HUES48 (cell line): ENCODE results near the gene PLXNA1.

Experiments
- H3K27ac ChIP-seq: one replicate; pipeline ENCODE4 v1.7.0; 2013; ENCODE audit warnings: low read depth, low read length, inconsistent platforms
- H3K27me3 ChIP-seq: 2 replicates; pipeline ENCODE4 v1.6.1; 2013; ENCODE audit warnings: mild to moderate bottlenecking, low read length; ENCODE audit not compliant: control insufficient read depth, insufficient read depth
- H3K36me3 ChIP-seq: 2 replicates; pipeline ENCODE4 v1.6.1; 2013; ENCODE audit warnings: low read length; ENCODE audit not compliant: control insufficient read depth, insufficient read depth
- H3K4me1 ChIP-seq: 2 replicates; pipeline ENCODE4 v1.6.1; 2013; ENCODE audit warnings: mild to moderate bottlenecking, low read length; ENCODE audit not compliant: control insufficient read depth, insufficient read depth
- H3K4me3 ChIP-seq: 2 replicates; pipeline ENCODE4 v1.5.1; 2013; ENCODE audit warnings: mild to moderate bottlenecking, low read depth, low read length
- H3K9ac ChIP-seq: 2 replicates; pipeline ENCODE4 v1.6.1; 2013; ENCODE audit warnings: mild to moderate bottlenecking, low read depth, low read length, moderate library complexity
- H3K9me3 ChIP-seq: 2 replicates; pipeline ENCODE4 v1.6.1; 2013; ENCODE audit warnings: low read length; ENCODE audit not compliant: control insufficient read depth, insufficient read depth

Gene PLXNA1

DNA sequence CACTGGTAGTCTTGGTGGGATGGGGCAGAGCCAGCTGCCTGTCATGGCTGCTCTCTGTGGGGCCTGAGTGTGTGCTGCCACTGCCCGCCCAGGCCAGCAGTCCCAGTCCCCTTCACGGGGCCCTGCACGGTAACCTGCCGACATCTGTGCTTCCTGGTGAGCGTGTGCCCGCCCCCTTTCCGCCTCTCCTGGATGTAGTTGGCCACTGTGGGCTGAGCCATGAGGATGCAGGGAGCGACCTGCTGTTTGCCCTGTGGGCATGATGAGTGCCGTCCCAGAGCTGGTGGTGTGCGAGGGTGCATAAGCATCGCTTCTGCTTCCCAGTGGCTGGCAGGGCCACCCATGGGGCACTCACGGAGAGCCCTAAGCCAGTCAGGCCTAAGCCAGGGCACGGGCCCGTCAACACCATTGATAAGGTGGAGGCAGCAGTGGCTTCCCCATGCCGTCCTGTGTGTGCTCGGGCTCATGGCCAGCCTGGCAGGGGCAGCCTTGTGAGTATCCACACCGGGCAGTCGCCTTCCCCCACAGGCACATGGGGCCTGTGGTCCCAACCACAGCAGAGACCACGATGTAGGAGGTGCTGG is 14.6 kb downstream of the PLXNA1 start:
- Histone ChIP-seq H3K4me1 (peaks cover 11% of the 10 kb centered on the region), H3K4me3 (no peak overlapping the region), H3K27me3 (no peaks in the 10 kb centered on the region), H3K9ac (no peak overlapping the region), H3K9me3 (no peaks in the 10 kb centered on the region), H3K27ac (no peak overlapping the region), H3K36me3 (peaks cover 16% of the 10 kb centered on the region; the same call in 1 of the 2 replicates)

DNA sequence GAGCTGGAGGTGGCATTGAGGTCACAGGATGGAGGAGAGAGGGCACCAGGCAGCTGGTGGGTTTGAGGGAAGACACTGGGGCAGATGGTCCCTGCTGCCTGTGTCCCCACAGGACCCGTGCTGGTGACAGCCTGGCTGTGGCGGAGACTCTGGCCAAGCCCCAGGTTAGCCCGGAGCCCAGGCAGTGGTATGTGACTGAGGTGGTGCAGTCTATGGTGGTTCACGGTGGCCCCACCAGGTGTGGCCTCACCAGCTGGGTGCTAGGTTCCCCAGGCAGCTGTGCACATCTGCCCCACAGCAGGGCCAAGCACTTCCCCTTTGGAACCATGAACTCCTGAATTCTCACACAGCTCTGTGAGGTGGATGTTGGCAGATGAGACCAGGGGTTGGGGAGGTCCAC is 15.4 kb downstream of the PLXNA1 start:
- H3K27ac ChIP-seq = no peak overlapping the region
- peaks cover 18% of the 10 kb centered on the region; the same call in 1 of the 2 replicates for H3K36me3 ChIP-seq
- H3K27me3 ChIP-seq = no peaks in the 10 kb centered on the region
- H3K4me1 ChIP-seq = peaks cover 13% of the 10 kb centered on the region
- H3K9ac ChIP-seq = peak overlapping the region; percentile 28; the same call in 1 of the 2 replicates
- H3K9me3 ChIP-seq = no peaks in the 10 kb centered on the region
- H3K4me3 ChIP-seq = no peak overlapping the region

DNA sequence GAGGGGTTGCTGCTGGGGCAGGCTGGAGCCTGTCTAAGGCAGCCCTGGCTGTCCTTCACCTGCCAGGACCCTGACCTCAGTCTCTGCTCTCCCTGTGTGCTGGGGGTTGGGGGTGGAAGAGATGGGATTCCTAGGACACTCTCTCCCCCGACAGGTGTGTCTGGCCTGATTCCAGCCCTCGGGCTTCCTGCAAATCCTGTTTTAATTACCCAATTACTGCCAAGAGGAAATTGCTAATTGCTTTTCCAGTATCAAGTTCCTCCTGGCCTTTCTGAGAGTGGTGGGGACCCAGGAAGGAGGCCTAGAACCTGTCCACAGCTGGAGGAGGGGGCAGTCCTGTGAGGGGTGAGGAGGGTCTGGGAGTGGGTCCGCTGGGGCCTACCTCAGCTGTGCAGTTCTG is 15.8 kb downstream of the PLXNA1 start:
- no peak overlapping the region for H3K27ac ChIP-seq
- H3K9me3 ChIP-seq = no peaks in the 10 kb centered on the region
- H3K9ac ChIP-seq = no peak overlapping the region
- H3K27me3 ChIP-seq = no peaks in the 10 kb centered on the region
- no peak overlapping the region for H3K4me3 ChIP-seq
- peaks cover 22% of the 10 kb centered on the region for H3K36me3 ChIP-seq
- peaks cover 13% of the 10 kb centered on the region for H3K4me1 ChIP-seq

DNA sequence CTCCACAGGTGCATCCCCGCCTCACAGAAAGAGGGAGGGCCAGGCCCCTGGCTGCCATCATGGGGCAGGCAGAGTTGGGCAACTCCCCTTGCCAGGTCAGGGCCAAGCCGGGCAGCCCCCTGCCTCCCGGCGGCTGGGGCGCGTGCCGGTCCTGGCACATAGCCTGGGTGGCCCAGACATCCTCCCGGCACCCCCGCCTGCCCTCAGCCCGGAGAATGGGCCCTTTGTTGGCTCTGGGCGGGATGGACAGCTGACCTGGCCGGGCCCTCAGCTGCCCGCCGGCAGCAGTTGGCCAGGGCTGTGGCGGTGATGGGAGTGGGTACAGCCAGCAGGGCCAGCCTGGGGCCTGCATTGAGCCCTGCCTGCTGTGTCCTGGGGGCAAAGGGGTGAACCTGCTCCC is 16.5 kb downstream of the PLXNA1 start:
- Histone ChIP-seq H3K9me3 (no peaks in the 10 kb centered on the region), H3K27ac (no peak overlapping the region), H3K4me1 (peaks cover 13% of the 10 kb centered on the region), H3K27me3 (no peaks in the 10 kb centered on the region), H3K4me3 (no peak overlapping the region), H3K36me3 (peaks cover 26% of the 10 kb centered on the region), H3K9ac (no peak overlapping the region)

DNA sequence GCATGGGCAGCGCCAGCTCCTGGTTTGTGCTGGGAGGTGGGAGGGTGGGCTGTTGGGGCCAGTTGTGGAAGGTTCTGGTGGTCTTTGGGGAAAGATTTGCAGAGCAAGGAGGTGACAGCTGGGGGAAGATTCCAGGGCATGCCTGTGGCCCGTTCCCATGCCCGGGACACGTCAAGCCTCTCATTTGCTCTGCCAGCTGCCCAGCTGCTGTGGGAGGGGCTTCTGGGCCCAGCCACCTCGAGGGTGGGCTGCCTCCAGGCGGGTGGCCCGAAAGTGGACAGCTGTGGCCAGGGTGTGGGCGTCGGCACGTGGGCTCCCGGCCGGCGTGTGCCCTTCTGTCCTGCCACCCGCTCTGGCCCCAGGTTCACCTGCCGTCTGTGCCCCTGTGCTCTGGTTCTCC is 17.2 kb downstream of the PLXNA1 start:
- Histone ChIP-seq H3K36me3 (peaks cover 30% of the 10 kb centered on the region), H3K27me3 (no peaks in the 10 kb centered on the region), H3K4me1 (peaks cover 13% of the 10 kb centered on the region), H3K9me3 (no peaks in the 10 kb centered on the region), H3K27ac (no peak overlapping the region), H3K4me3 (no peak overlapping the region), H3K9ac (no peak overlapping the region)

DNA sequence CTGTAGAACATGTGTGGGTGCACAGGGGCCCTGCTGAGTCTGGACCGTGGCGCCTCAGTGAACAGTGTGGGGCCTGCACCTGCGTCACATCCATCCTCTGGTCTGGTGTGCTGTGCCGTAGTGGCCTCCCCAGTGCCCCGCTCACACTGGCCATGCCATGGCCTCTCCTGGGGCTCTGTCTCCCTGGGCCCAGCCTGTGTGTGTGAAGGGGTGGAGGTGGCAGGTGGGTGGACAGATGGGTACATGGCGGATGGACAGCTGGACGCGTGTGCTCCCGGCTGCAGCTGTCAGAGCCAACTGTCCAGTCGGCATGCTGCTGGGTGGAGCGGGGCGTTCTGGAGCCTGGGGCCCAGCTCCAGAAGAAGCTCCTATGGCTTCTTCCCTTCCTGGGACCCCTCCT is 17.8 kb downstream of the PLXNA1 start:
- H3K36me3 ChIP-seq = peaks cover 27% of the 10 kb centered on the region
- H3K4me1 ChIP-seq = peaks cover 13% of the 10 kb centered on the region
- H3K9ac ChIP-seq = no peak overlapping the region
- H3K9me3 ChIP-seq = no peaks in the 10 kb centered on the region
- no peak overlapping the region for H3K4me3 ChIP-seq
- H3K27ac ChIP-seq = no peak overlapping the region
- no peaks in the 10 kb centered on the region for H3K27me3 ChIP-seq

DNA sequence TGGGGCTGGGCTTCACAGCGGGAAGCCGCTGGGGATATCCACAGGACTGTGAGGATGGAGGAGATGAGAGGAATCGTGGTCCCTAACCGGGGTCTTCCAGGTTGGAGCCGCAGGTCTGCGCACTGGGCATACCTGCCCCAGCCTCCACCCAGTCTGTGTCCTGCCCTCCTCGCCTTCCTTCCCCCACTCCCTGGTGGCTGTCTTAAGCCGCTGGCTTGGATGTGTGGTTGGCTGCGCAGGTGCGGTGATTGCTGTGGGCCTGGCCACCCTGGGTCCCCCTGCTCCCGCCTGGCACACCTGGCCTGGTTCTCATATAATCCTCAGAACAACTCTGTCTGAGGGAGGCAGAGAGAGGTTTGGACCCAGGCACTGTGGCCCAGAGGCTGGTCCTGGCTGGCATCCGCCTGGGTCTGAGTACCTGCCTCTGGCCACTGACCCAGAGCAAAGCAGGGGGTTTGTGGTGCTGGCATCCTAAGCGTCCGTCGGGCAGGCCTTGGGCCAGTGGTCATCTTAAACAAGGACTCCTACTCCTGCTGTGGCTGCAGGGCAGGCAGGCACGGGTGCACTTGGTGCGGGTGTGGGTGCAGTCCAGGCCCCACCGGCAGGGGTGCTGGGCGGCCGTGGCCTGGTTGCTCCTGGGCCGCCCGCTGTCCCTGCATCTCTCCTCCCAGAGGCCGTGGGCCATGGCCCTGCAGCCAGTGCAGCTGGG is 18.7 kb downstream of the PLXNA1 start:
- H3K9ac ChIP-seq = peak overlapping the region; percentile 37
- peaks cover 34% of the 10 kb centered on the region for H3K36me3 ChIP-seq
- H3K27ac ChIP-seq = peak overlapping the region; percentile 36
- H3K4me1 ChIP-seq = peaks cover 13% of the 10 kb centered on the region
- H3K27me3 ChIP-seq = no peaks in the 10 kb centered on the region
- no peak overlapping the region for H3K4me3 ChIP-seq
- H3K9me3 ChIP-seq = no peaks in the 10 kb centered on the region

DNA sequence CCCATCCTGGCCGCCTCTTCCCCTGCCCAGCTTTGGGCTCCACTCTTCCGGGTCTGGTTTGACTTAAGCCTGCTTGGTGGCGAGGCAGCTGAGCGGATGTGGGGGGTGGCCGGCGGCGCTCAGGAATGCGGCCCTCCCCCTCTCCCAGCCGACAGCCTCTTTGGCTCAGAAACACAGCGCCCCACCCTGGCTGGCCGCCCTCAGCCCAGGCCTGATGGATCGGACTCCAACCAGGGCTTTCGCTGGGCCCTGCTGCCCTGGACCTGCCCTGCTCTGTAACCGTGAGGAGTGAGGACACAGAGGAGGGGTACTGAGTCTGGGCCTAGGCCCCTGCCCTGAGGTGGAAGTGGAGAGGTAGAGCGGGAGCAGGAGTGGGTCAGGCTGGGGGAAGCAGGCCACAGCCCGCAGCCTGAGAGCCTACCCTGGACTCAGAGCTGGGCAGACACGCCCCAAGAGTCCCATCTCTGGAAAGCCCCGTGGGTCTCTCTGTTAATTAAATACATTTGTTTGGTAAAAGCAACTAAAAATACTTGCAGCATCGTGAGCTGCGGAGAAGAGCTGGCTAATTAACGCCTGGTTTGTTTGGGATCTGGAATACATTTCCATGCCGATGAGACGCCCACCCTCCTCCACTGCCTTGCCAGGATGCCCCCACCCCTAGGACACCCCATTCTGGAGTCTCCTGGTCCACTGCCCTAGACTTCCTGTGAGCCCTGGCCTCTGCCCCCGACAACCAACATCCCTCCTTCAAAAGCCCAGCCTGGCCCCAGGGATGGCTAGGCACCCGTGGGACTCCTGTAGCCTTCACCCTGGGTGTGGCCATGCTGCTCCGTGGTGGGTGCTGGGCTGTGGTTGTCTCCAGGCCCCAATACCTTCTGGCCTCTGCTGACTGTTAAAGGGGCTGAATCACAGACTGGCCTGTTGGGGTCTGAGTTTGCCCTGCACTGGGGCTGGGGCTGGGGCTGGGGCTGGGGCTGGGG is 19.6 kb downstream of the PLXNA1 start:
- H3K4me3 ChIP-seq = no peak overlapping the region
- peaks cover 13% of the 10 kb centered on the region for H3K4me1 ChIP-seq
- peak overlapping the region; percentile 55 for H3K27ac ChIP-seq
- no peaks in the 10 kb centered on the region for H3K9me3 ChIP-seq
- peak overlapping the region; percentile 37 for H3K9ac ChIP-seq
- H3K36me3 ChIP-seq = peaks cover 35% of the 10 kb centered on the region
- H3K27me3 ChIP-seq = no peaks in the 10 kb centered on the region

DNA sequence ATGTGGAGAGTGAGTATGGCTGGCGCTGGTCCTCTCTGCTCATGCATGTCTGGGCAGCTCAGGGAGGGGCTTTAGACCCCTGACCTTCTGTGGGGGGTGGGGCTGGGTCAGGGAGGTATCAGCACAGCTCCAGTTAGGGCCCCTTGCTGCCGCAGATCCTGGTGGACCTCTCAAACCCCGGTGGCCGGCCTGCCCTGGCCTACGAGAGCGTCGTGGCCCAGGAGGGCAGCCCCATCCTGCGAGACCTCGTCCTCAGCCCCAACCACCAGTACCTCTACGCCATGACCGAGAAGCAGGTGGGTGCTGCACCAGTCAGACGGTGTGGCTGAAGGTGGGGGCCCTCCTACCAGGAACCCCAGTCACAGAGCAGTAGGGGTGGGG is 20.2 kb downstream of the PLXNA1 start:
- no peak overlapping the region for H3K9ac ChIP-seq
- no peaks in the 10 kb centered on the region for H3K27me3 ChIP-seq
- no peaks in the 10 kb centered on the region for H3K9me3 ChIP-seq
- H3K4me1 ChIP-seq = peaks cover 13% of the 10 kb centered on the region
- peaks cover 35% of the 10 kb centered on the region for H3K36me3 ChIP-seq
- H3K4me3 ChIP-seq = no peak overlapping the region
- no peak overlapping the region for H3K27ac ChIP-seq

DNA sequence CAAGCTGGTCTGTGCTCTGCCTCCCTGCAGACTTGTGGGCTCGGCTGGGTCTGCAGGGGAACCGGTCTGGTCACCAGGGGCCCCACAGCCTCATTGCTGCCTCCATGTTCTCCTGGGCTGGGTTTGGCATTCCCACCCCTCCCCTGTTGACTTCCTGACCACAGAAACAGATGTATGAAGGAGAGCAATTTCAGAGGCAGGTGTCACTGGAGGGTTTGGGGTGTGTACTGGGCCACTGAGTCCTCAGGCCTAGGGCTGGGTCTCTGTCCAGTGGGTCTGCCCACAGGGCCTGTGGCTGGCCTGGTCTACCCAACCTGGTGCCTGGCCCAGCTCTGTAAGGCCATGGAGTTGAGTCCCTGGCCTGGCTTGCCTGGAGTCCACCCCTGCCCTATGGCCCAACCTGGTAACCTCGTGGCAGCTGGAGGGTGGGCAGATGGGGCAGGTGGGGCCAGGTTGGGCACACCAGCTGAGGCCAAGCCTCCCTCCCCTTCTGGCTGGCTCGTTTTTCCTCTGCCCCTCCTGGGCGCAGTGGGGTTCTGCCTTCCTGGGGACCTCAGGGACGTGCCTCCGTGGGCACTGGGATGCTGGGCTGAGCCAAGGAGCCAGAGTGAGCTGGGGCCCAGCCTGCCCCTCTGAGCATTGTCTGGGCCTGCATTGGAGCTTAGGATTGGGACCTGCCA is 20.8 kb downstream of the PLXNA1 start:
- no peaks in the 10 kb centered on the region for H3K9me3 ChIP-seq
- H3K27ac ChIP-seq = no peak overlapping the region
- H3K9ac ChIP-seq = no peak overlapping the region
- H3K4me1 ChIP-seq = peaks cover 13% of the 10 kb centered on the region
- H3K4me3 ChIP-seq = no peak overlapping the region
- H3K36me3 ChIP-seq = peaks cover 36% of the 10 kb centered on the region
- H3K27me3 ChIP-seq = no peaks in the 10 kb centered on the region
